Activated CD4-positive, alpha-beta T cell treated with anti-CD3 and anti-CD28 coated beads for 36 hours (primary cell): ENCODE measurements around the gene MAGEF1. TPM values are rescaled to one million over a fixed set of nuclear protein-coding genes. Genes with fewer than 3 reads are reported as not detected.

Source experiments
- ATAC-seq: fragments of 200-7000 bp; cut with Tn5 transposase; one replicate; pipeline ENCODE4 v1.10.0; 2021; ENCODE audit warnings: mild to moderate bottlenecking, moderate library complexity
- CTCF ChIA-PET: fragments of 350-600 bp; sonication (Branson Sonifier 250); formaldehyde crosslinking; loops from one replicate; lab custom pipeline; 2021; ENCODE audit warnings: antibody characterized with exemption; lab: Charles Lee
- POLR2A ChIA-PET: fragments of 350-600 bp; sonication (Branson Sonifier 250); formaldehyde crosslinking; loops from one replicate; lab custom pipeline; 2021; ENCODE audit warnings: antibody characterized with exemption, inconsistent platforms; lab: Charles Lee
- DNase-seq: peaks from one replicate; pipeline ENCODE4 v3.0.0-alpha.2; 2020
- H3K27ac Mint-ChIP-seq: one replicate; pipeline ENCODE4 v1.8.0; 2021; ENCODE audit warnings: mixed read lengths
- H3K27me3 Mint-ChIP-seq: one replicate; pipeline ENCODE4 v1.8.0; 2021; ENCODE audit warnings: mixed read lengths
- H3K36me3 Mint-ChIP-seq: one replicate; pipeline ENCODE4 v1.8.0; 2021; ENCODE audit warnings: low read depth, mixed read lengths
- H3K4me1 Mint-ChIP-seq: one replicate; pipeline ENCODE4 v1.8.0; 2021; ENCODE audit warnings: mixed read lengths
- H3K4me3 Mint-ChIP-seq: one replicate; pipeline ENCODE4 v1.8.0; 2021; ENCODE audit warnings: mild to moderate bottlenecking, moderate library complexity, mixed read lengths
- H3K9me3 Mint-ChIP-seq: one replicate; pipeline ENCODE4 v1.8.0; 2021; ENCODE audit warnings: low read depth, mixed read lengths
- intact Hi-C, 2 experiments: fragments of 100-400 bp; cut with DNase I in 1 of 2; cut with micrococcal nuclease in 1 of 2; formaldehyde crosslinking; loops; one replicate each; pipeline versions ENCODE4 v1.14.2 to v1.15.1; 2022 to 2024; cut with DNase I, micrococcal nuclease
- total RNA-seq, 2 experiments: library from RNA; stranded (reverse); gene quantifications; one replicate each; pipeline ENCODE4 v1.2.3, GENCODE V29; 2021

Gene MAGEF1
- total RNA-seq, 2 experiments from 2014 or later: 13.6 to 14.3 TPM

- no peak for DNase-seq
- H3K4me1 Mint-ChIP-seq: peaks cover 7% of the 10 kb centered on the region
- H3K4me3 Mint-ChIP-seq: no peak overlapping the region
- CTCF ChIA-PET: interaction anchor here (1.5 kb wide), 1 partner anchor 180 kb away, joined by 6 read pairs; no protein-coding TSS in a partner anchor
- H3K9me3 Mint-ChIP-seq: no peaks in the 10 kb centered on the region
- POLR2A ChIA-PET: no interaction called here
- peaks cover 5% of the 10 kb centered on the region for H3K27me3 Mint-ChIP-seq
- intact Hi-C loops: no loop called here
- no peak for ATAC-seq
- no peaks in the 10 kb centered on the region for H3K36me3 Mint-ChIP-seq
- no peak overlapping the region for H3K27ac Mint-ChIP-seq
Measured at GRCh38 chr3:184741259-184741556, 29.3 kb upstream of the MAGEF1 start.

GRCh38 chr3:184740509-184741258, 28.8 kb upstream of the MAGEF1 start:
- Mint-ChIP-seq H3K27me3 (peaks cover 5% of the 10 kb centered on the region), H3K4me1 (peaks cover 7% of the 10 kb centered on the region), H3K27ac (no peak overlapping the region), H3K36me3 (no peaks in the 10 kb centered on the region), H3K9me3 (no peaks in the 10 kb centered on the region), H3K4me3 (no peak overlapping the region)
- DNase-seq (peak; percentile 64), ATAC-seq (peak; percentile 90)
- CTCF ChIA-PET: interaction anchor here (0.5 to 1.5 kb wide), 2 partner anchors 180 to 371 kb away, joined by 3 to 6 read pairs; no protein-coding TSS in a partner anchor
- intact Hi-C loops: no loop called here
- POLR2A ChIA-PET: no interaction called here

- Mint-ChIP-seq H3K36me3 (no peaks in the 10 kb centered on the region), H3K4me1 (peaks cover 7% of the 10 kb centered on the region), H3K4me3 (no peak overlapping the region), H3K27ac (no peak overlapping the region), H3K27me3 (peaks cover 5% of the 10 kb centered on the region), H3K9me3 (no peaks in the 10 kb centered on the region)
- DNase-seq: no peak
- intact Hi-C loops: no loop called here
- ChIA-PET POLR2A (no interaction called here), CTCF (interaction anchor here (1.5 kb wide), 1 partner anchor 179 kb away, joined by 6 read pairs; no protein-coding TSS in a partner anchor)
- ATAC-seq: peak; percentile 63
Measured at GRCh38 chr3:184739594-184740505, 28.0 kb upstream of the MAGEF1 start.

GRCh38 chr3:184738982-184739381, 27.1 kb upstream of the MAGEF1 start:
- no peak for DNase-seq
- POLR2A ChIA-PET: no interaction called here
- H3K27ac Mint-ChIP-seq: no peak overlapping the region
- H3K4me1 Mint-ChIP-seq: peaks cover 7% of the 10 kb centered on the region
- H3K27me3 Mint-ChIP-seq: peaks cover 5% of the 10 kb centered on the region
- H3K36me3 Mint-ChIP-seq: no peaks in the 10 kb centered on the region
- H3K9me3 Mint-ChIP-seq: no peaks in the 10 kb centered on the region
- CTCF ChIA-PET: interaction anchor here (1.3 kb wide), 1 partner anchor 12 kb away, joined by 3 read pairs; no protein-coding TSS in a partner anchor
- intact Hi-C loops: no loop called here
- ATAC-seq: no peak
- no peak overlapping the region for H3K4me3 Mint-ChIP-seq

- H3K27me3 Mint-ChIP-seq: peaks cover 5% of the 10 kb centered on the region
- H3K9me3 Mint-ChIP-seq: no peaks in the 10 kb centered on the region
- H3K4me3 Mint-ChIP-seq: no peak overlapping the region
- DNase-seq (no peak), ATAC-seq (no peak)
- POLR2A ChIA-PET: no interaction called here
- intact Hi-C loops: no loop called here
- CTCF ChIA-PET: interaction anchor here (1.3 kb wide), 1 partner anchor 11 kb away, joined by 3 read pairs; no protein-coding TSS in a partner anchor
- H3K36me3 Mint-ChIP-seq: no peaks in the 10 kb centered on the region
- H3K4me1 Mint-ChIP-seq: peaks cover 7% of the 10 kb centered on the region
- H3K27ac Mint-ChIP-seq: no peak overlapping the region
Measured at GRCh38 chr3:184738506-184738890, 26.6 kb upstream of the MAGEF1 start.

- POLR2A ChIA-PET: no interaction called here
- CTCF ChIA-PET: interaction anchor here (1.3 to 1.7 kb wide), 2 partner anchors 11 to 14 kb away, joined by 3 read pairs; no protein-coding TSS in a partner anchor
- DNase-seq: no peak
- no peak overlapping the region for H3K4me3 Mint-ChIP-seq
- no peak overlapping the region for H3K27ac Mint-ChIP-seq
- ATAC-seq: no peak
- no peaks in the 10 kb centered on the region for H3K9me3 Mint-ChIP-seq
- H3K27me3 Mint-ChIP-seq: peaks cover 5% of the 10 kb centered on the region
- H3K36me3 Mint-ChIP-seq: no peaks in the 10 kb centered on the region
- intact Hi-C loops: no loop called here
- peaks cover 7% of the 10 kb centered on the region for H3K4me1 Mint-ChIP-seq
Measured at GRCh38 chr3:184737641-184738505, 26.0 kb upstream of the MAGEF1 start.

- peaks cover 7% of the 10 kb centered on the region for H3K4me1 Mint-ChIP-seq
- H3K4me3 Mint-ChIP-seq: no peak overlapping the region
- intact Hi-C loops: no loop called here
- peaks cover 5% of the 10 kb centered on the region for H3K27me3 Mint-ChIP-seq
- ChIA-PET POLR2A (no interaction called here), CTCF (interaction anchor here (1.7 kb wide), 1 partner anchor 13 kb away, joined by 3 read pairs; no protein-coding TSS in a partner anchor)
- no peak for DNase-seq
- no peaks in the 10 kb centered on the region for H3K9me3 Mint-ChIP-seq
- ATAC-seq: no peak
- no peak overlapping the region for H3K27ac Mint-ChIP-seq
- no peaks in the 10 kb centered on the region for H3K36me3 Mint-ChIP-seq
Measured at GRCh38 chr3:184737063-184737462, 25.2 kb upstream of the MAGEF1 start.

- H3K9me3 Mint-ChIP-seq: no peaks in the 10 kb centered on the region
- H3K36me3 Mint-ChIP-seq: no peaks in the 10 kb centered on the region
- H3K4me1 Mint-ChIP-seq: peaks cover under 1% of the 10 kb centered on the region
- intact Hi-C loops: no loop called here
- ChIA-PET POLR2A (no interaction called here), CTCF (interaction anchor here (1.2 to 1.6 kb wide), 2 partner anchors 44 to 174 kb away, joined by 3 to 4 read pairs; partner anchors contain the start of gene EPHB3)
- no peak overlapping the region for H3K4me3 Mint-ChIP-seq
- peaks cover 9% of the 10 kb centered on the region for H3K27me3 Mint-ChIP-seq
- no peak for DNase-seq
- no peak overlapping the region for H3K27ac Mint-ChIP-seq
- no peak for ATAC-seq
Measured at GRCh38 chr3:184734903-184735701, 23.2 kb upstream of the MAGEF1 start.

GRCh38 chr3:184733971-184734608, 22.2 kb upstream of the MAGEF1 start:
- peaks cover 6% of the 10 kb centered on the region for H3K27me3 Mint-ChIP-seq
- ChIA-PET CTCF (interaction anchor here (1.2 to 1.6 kb wide), 2 partner anchors 45 to 173 kb away, joined by 3 to 4 read pairs; partner anchors contain the start of gene EPHB3), POLR2A (interaction anchor here (0.6 kb wide), 1 partner anchor 16 kb away, joined by 3 read pairs; no protein-coding TSS in a partner anchor)
- no peaks in the 10 kb centered on the region for H3K4me1 Mint-ChIP-seq
- no peaks in the 10 kb centered on the region for H3K36me3 Mint-ChIP-seq
- intact Hi-C loops: no loop called here
- H3K4me3 Mint-ChIP-seq: no peak overlapping the region
- no peaks in the 10 kb centered on the region for H3K9me3 Mint-ChIP-seq
- ATAC-seq: no peak
- H3K27ac Mint-ChIP-seq: no peak overlapping the region
- no peak for DNase-seq

- ChIA-PET POLR2A (interaction anchor here (0.6 kb wide), 1 partner anchor 11 kb away, joined by 3 read pairs; no protein-coding TSS in a partner anchor), CTCF (interaction anchor here (0.7 to 1.6 kb wide), 4 partner anchors 9 to 172 kb away, joined by 3 to 4 read pairs (median 4); partner anchors contain the start of gene EPHB3)
- DNase-seq (no peak), ATAC-seq (peak; percentile 26)
- Mint-ChIP-seq H3K4me1 (no peaks in the 10 kb centered on the region), H3K36me3 (no peaks in the 10 kb centered on the region), H3K27me3 (peaks cover 4% of the 10 kb centered on the region), H3K4me3 (no peak overlapping the region), H3K9me3 (no peaks in the 10 kb centered on the region), H3K27ac (no peak overlapping the region)
- intact Hi-C loops: no loop called here
Measured at GRCh38 chr3:184733181-184733580, 21.3 kb upstream of the MAGEF1 start.
